Lower leg skin (tissue), 4 donors: Measurements from ENCODE around the gene NUDT4. TPM values are rescaled to one million over a fixed set of nuclear protein-coding genes. Genes with fewer than 3 reads are reported as not detected.
"Not testable (repeated sequence)": the region's sequence is repeated elsewhere in the genome, so short reads cannot be mapped to it uniquely, and the experiment has no call there.

Source experiments
- DNase-seq, 2 donors: peaks; one replicate each; pipeline ENCODE4 v3.0.0-alpha.2; 2019; ENCODE audit warnings: low spot score in 2 of 2
- H3K4me3 ChIP-seq: fragments of 200-600 bp; sonication (generic); 2 replicates; pipeline ENCODE4 v1.5.1; 2017; ENCODE audit warnings: mild to moderate bottlenecking, low read depth; ENCODE audit not compliant: poor library complexity, severe bottlenecking
- CTCF ChIP-seq, 3 donors: fragments of 450-650 bp; IDR thresholded peaks; one replicate each; pipeline ENCODE4 v1.5.1; 2016; ENCODE audit warnings: antibody characterized with exemption in 3 of 3, mild to moderate bottlenecking in 3 of 3, moderate library complexity in 2 of 3
- POLR2A ChIP-seq, 2 donors: fragments of 450-650 bp; IDR thresholded peaks; one replicate each; pipeline ENCODE4 v1.6.1; 2016 to 2017; ENCODE audit warnings: antibody characterized with exemption in 2 of 2, mild to moderate bottlenecking in 1 of 2, moderate library complexity in 1 of 2
- WGBS, 2 donors: methylation state at CpG; one replicate each; pipeline ENCODE4 v1.1.5; 2018; 5-methylcytosine and 5-hydroxymethylcytosine counted together
- intact Hi-C: fragments of 100-400 bp; cut with DNase I; formaldehyde crosslinking; loops from one replicate; pipeline ENCODE4 v1.15.0; 2023; ENCODE audit warnings: low total_unique reads
- total RNA-seq, 4 donors: library from RNA; depleted of rRNA; stranded (reverse); fragments of >200 nt; gene quantifications; one replicate each; pipeline ENCODE4 v1.1.0, GENCODE V29; 2016

NUDT4 gene
- total RNA-seq, 4 donors from 2014 or later: 24.7 to 62.8 (median 34.2) TPM

- TF ChIP-seq CTCF (IDR thresholded peaks at IDR 0.05) (no peak), POLR2A (IDR thresholded peaks at IDR 0.05) (no peak)
- H3K4me3 ChIP-seq: no peak overlapping the region
- intact Hi-C loops: no loop called here
- DNase-seq: no peak
These were observed 8.2 kb upstream of the NUDT4 start for GRCh38 chr12:93369505-93369904.

- 80 to 94% methylated on average over 6 of the region's 6 CpGs for WGBS, 2 donors
- intact Hi-C loops: no loop called here
- no peak for DNase-seq
- no peak overlapping the region for H3K4me3 ChIP-seq
- TF ChIP-seq POLR2A (IDR thresholded peaks at IDR 0.05) (no peak), CTCF (IDR thresholded peaks at IDR 0.05) (no peak)
These were observed 6.8 kb upstream of the NUDT4 start for GRCh38 chr12:93370947-93371346.

- no peak for DNase-seq
- 73 to 76% methylated on average over 2 of the region's 2 CpGs for WGBS, 2 donors
- intact Hi-C loops: no loop called here
- TF ChIP-seq CTCF (IDR thresholded peaks at IDR 0.05): no peak
- no peak overlapping the region for H3K4me3 ChIP-seq
These were observed 3.6 kb upstream of the NUDT4 start for GRCh38 chr12:93373961-93374656.

GRCh38 chr12:93375906-93376305, 1.8 kb upstream of the NUDT4 start:
- intact Hi-C loops: no loop called here
- no peak overlapping the region for H3K4me3 ChIP-seq
- TF ChIP-seq POLR2A (IDR thresholded peaks at IDR 0.05) (no peak), CTCF (IDR thresholded peaks at IDR 0.05) (no peak)
- no peak for DNase-seq
- WGBS, 2 donors: 86 to 93% methylated on average over 6 of the region's 6 CpGs

- TF ChIP-seq CTCF (IDR thresholded peaks at IDR 0.05) (no peak), POLR2A (IDR thresholded peaks at IDR 0.05) (no peak)
- intact Hi-C loops: no loop called here
- 69 to 72% methylated on average over 10 of the region's 10 CpGs for WGBS, 2 donors
- DNase-seq: peak in 1 of 2 donors; percentile 37
- no peak overlapping the region for H3K4me3 ChIP-seq
These were observed 1.1 kb upstream of the NUDT4 start for GRCh38 chr12:93376436-93377251.

- 0% methylated on average over 32 to 38 of the region's 64 CpGs for WGBS, 2 donors
- intact Hi-C loops: not testable (repeated sequence)
- H3K4me3 ChIP-seq: peak overlapping the region; percentile 80
- DNase-seq: peak; percentile 27 to 86
These were observed 672 bp downstream of the NUDT4 start for GRCh38 chr12:93378196-93378997.
